ENCODE data around the gene CCDC158.

DNA sequence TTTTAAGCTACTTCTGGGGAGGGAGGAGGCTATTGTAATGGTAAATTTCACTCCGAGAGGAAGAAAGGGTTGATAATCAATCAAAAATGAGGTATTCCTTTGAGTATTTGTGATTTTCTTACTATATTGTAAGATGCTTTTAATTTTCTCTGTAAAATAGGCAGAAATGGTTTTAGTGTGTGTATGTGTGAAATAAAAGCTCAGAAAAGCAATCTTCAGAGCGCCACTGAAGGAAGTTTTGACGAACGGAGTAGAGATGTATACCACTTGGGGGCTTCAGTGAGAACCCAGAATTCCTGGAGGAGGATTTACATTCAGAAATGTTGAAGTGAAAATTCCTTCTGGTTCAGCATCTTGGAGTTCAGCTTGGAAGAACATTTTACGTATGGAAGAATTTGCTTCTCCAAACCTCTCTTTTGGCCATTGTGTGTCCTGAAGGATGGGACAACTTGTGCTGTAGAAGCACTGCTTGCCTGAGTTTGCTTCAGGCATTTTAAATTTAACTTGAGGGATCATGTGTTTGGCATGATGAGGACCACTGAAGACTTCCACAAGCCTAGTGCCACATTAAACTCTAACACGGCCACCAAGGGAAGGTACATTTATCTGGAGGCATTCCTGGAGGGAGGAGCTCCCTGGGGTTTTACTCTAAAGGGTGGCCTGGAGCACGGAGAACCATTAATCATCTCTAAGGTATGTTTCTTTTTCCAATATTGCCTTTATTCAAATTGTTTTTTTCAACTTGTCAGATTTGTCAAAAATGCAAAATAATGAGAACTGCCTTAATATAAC lies 14.8 kb upstream of the CCDC158 start:
- TF ChIP-seq, protein P1, sequence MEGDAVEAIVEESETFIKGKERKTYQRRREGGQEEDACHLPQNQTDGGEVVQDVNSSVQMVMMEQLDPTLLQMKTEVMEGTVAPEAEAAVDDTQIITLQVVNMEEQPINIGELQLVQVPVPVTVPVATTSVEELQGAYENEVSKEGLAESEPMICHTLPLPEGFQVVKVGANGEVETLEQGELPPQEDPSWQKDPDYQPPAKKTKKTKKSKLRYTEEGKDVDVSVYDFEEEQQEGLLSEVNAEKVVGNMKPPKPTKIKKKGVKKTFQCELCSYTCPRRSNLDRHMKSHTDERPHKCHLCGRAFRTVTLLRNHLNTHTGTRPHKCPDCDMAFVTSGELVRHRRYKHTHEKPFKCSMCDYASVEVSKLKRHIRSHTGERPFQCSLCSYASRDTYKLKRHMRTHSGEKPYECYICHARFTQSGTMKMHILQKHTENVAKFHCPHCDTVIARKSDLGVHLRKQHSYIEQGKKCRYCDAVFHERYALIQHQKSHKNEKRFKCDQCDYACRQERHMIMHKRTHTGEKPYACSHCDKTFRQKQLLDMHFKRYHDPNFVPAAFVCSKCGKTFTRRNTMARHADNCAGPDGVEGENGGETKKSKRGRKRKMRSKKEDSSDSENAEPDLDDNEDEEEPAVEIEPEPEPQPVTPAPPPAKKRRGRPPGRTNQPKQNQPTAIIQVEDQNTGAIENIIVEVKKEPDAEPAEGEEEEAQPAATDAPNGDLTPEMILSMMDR (IDR thresholded peaks at IDR 0.05): no peak
- TF ChIP-seq POLR2AphosphoS5 (IDR thresholded peaks at IDR 0.05) (no peak), POLR2A (IDR thresholded peaks at IDR 0.05) (no peak)
